ENCODE measurements around the gene UNC5C. TPM values are rescaled to one million over a fixed set of nuclear protein-coding genes. Genes with fewer than 3 reads are reported as not detected.

UNC5C gene
- total and polyA plus RNA-seq, 2 of the 8 experiments (the other 6 are each of a cell fraction or from before 2014, with no cell fraction given) = 0.30 to 1.3 TPM

DNA sequence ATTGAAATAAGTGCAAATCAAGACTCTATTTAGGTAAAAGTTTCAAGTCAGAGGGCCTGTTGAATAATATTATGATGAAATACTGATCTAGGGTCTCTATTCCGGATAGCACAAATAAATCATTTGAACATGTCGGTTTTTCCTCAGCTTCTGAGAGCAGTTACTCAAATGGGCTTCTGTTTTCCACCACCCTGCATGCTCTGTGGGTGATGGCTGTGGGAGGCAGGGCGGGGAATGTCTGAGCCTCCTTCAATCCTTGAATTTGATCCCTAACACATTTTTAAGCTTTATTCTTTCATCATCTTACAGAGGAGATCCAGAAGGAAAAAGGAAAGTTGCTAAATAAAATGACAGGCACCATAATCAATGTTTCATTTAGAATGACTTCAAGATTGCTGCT lies 8.5 kb downstream of the UNC5C start (continued):
- TF ChIP-seq, protein P1, sequence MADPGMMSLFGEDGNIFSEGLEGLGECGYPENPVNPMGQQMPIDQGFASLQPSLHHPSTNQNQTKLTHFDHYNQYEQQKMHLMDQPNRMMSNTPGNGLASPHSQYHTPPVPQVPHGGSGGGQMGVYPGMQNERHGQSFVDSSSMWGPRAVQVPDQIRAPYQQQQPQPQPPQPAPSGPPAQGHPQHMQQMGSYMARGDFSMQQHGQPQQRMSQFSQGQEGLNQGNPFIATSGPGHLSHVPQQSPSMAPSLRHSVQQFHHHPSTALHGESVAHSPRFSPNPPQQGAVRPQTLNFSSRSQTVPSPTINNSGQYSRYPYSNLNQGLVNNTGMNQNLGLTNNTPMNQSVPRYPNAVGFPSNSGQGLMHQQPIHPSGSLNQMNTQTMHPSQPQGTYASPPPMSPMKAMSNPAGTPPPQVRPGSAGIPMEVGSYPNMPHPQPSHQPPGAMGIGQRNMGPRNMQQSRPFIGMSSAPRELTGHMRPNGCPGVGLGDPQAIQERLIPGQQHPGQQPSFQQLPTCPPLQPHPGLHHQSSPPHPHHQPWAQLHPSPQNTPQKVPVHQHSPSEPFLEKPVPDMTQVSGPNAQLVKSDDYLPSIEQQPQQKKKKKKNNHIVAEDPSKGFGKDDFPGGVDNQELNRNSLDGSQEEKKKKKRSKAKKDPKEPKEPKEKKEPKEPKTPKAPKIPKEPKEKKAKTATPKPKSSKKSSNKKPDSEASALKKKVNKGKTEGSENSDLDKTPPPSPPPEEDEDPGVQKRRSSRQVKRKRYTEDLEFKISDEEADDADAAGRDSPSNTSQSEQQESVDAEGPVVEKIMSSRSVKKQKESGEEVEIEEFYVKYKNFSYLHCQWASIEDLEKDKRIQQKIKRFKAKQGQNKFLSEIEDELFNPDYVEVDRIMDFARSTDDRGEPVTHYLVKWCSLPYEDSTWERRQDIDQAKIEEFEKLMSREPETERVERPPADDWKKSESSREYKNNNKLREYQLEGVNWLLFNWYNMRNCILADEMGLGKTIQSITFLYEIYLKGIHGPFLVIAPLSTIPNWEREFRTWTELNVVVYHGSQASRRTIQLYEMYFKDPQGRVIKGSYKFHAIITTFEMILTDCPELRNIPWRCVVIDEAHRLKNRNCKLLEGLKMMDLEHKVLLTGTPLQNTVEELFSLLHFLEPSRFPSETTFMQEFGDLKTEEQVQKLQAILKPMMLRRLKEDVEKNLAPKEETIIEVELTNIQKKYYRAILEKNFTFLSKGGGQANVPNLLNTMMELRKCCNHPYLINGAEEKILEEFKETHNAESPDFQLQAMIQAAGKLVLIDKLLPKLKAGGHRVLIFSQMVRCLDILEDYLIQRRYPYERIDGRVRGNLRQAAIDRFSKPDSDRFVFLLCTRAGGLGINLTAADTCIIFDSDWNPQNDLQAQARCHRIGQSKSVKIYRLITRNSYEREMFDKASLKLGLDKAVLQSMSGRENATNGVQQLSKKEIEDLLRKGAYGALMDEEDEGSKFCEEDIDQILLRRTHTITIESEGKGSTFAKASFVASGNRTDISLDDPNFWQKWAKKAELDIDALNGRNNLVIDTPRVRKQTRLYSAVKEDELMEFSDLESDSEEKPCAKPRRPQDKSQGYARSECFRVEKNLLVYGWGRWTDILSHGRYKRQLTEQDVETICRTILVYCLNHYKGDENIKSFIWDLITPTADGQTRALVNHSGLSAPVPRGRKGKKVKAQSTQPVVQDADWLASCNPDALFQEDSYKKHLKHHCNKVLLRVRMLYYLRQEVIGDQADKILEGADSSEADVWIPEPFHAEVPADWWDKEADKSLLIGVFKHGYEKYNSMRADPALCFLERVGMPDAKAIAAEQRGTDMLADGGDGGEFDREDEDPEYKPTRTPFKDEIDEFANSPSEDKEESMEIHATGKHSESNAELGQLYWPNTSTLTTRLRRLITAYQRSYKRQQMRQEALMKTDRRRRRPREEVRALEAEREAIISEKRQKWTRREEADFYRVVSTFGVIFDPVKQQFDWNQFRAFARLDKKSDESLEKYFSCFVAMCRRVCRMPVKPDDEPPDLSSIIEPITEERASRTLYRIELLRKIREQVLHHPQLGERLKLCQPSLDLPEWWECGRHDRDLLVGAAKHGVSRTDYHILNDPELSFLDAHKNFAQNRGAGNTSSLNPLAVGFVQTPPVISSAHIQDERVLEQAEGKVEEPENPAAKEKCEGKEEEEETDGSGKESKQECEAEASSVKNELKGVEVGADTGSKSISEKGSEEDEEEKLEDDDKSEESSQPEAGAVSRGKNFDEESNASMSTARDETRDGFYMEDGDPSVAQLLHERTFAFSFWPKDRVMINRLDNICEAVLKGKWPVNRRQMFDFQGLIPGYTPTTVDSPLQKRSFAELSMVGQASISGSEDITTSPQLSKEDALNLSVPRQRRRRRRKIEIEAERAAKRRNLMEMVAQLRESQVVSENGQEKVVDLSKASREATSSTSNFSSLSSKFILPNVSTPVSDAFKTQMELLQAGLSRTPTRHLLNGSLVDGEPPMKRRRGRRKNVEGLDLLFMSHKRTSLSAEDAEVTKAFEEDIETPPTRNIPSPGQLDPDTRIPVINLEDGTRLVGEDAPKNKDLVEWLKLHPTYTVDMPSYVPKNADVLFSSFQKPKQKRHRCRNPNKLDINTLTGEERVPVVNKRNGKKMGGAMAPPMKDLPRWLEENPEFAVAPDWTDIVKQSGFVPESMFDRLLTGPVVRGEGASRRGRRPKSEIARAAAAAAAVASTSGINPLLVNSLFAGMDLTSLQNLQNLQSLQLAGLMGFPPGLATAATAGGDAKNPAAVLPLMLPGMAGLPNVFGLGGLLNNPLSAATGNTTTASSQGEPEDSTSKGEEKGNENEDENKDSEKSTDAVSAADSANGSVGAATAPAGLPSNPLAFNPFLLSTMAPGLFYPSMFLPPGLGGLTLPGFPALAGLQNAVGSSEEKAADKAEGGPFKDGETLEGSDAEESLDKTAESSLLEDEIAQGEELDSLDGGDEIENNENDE (IDR thresholded peaks at IDR 0.05; ENCODE audit: insufficient replicate concordance, low read length) = no peak
- TF ChIP-seq EZH2 (IDR thresholded peaks at IDR 0.05; ENCODE audit: low read depth, low read length, severe bottlenecking) (no peak), CHD2 (IDR thresholded peaks at IDR 0.05; ENCODE audit: low read length) (no peak)
